Calu3 (cell line): ENCODE results near the gene SEMA3C. TPM values are rescaled to one million over a fixed set of nuclear protein-coding genes. Genes with fewer than 3 reads are reported as not detected.

Source experiments
- BruUV-seq: library from RNA; stranded (reverse); fragments of 400-500 nt; replicated peaks from 2 replicates; lab custom pipeline; 2021; lab: Mats Ljungman, UMichigan
- CTCF ChIA-PET: fragments of 300-600 bp; sonication (Branson Sonifier 250); formaldehyde crosslinking; loops from one replicate; lab custom pipeline; 2022; ENCODE audit warnings: antibody characterized with exemption; lab: Charles Lee
- DNase-seq: peaks from one replicate; pipeline ENCODE4 v3.0.0; 2022
- H3K27ac Mint-ChIP-seq: one replicate; pipeline ENCODE4 v1.8.0; 2022; ENCODE audit warnings: mixed read lengths; ENCODE audit not compliant: unreplicated experiment
- H3K27me3 Mint-ChIP-seq: one replicate; pipeline ENCODE4 v1.8.0; 2022; ENCODE audit warnings: mixed read lengths; ENCODE audit not compliant: unreplicated experiment
- H3K36me3 Mint-ChIP-seq: one replicate; pipeline ENCODE4 v1.8.0; 2022; ENCODE audit warnings: mild to moderate bottlenecking, moderate library complexity, mixed read lengths; ENCODE audit not compliant: insufficient read depth, unreplicated experiment
- H3K4me1 Mint-ChIP-seq: one replicate; pipeline ENCODE4 v1.8.0; 2022; ENCODE audit warnings: mild to moderate bottlenecking, low read depth, mixed read lengths; ENCODE audit not compliant: unreplicated experiment
- H3K4me3 Mint-ChIP-seq: one replicate; pipeline ENCODE4 v1.8.0; 2022; ENCODE audit warnings: mild to moderate bottlenecking, low read depth, moderate library complexity, mixed read lengths; ENCODE audit not compliant: unreplicated experiment
- H3K9me3 Mint-ChIP-seq: one replicate; pipeline ENCODE4 v1.8.0; 2022; ENCODE audit warnings: low read depth, mixed read lengths; ENCODE audit not compliant: unreplicated experiment
- CTCF ChIP-seq: fragments of 200-600 bp; IDR thresholded peaks from one replicate; pipeline ENCODE4 v1.8.0; 2022; ENCODE audit warnings: antibody characterized with exemption; ENCODE audit not compliant: unreplicated experiment
- intact Hi-C: fragments of 100-400 bp; cut with micrococcal nuclease; formaldehyde crosslinking; loops from one replicate; pipeline ENCODE4 v1.10.0; 2022; ENCODE audit not compliant: unreplicated experiment
- total RNA-seq: library from RNA; stranded (reverse); gene quantifications from 2 replicates; pipeline ENCODE4 v1.2.3, GENCODE V29; 2022

SEMA3C gene
- total RNA-seq, 1 experiment from 2014 or later, result 67.7 TPM

- no peak for TF ChIP-seq CTCF
- Mint-ChIP-seq H3K27ac (peak overlapping the region; percentile 100), H3K4me3 (no peak overlapping the region), H3K36me3 (peaks cover 19% of the 10 kb centered on the region), H3K9me3 (no peaks in the 10 kb centered on the region), H3K4me1 (peaks cover 51% of the 10 kb centered on the region), H3K27me3 (no peaks in the 10 kb centered on the region)
- CTCF ChIA-PET, result interaction anchor here (1.0 kb wide), 1 partner anchor 143 kb away, joined by 3 read pairs; no protein-coding TSS in a partner anchor
- no peak for DNase-seq
- no TSS peak for BruUV-seq
- intact Hi-C loops, result no loop called here
Measured at GRCh38 chr7:80924090-80924489, 5.2 kb upstream of the SEMA3C start.

- BruUV-seq, result no TSS peak
- DNase-seq, result no peak
- Mint-ChIP-seq H3K4me1 (peaks cover 51% of the 10 kb centered on the region), H3K9me3 (no peaks in the 10 kb centered on the region), H3K27ac (peak overlapping the region; percentile 100), H3K4me3 (no peak overlapping the region), H3K27me3 (no peaks in the 10 kb centered on the region), H3K36me3 (peaks cover 28% of the 10 kb centered on the region)
- CTCF ChIA-PET, result interaction anchor here (1.0 kb wide), 1 partner anchor 144 kb away, joined by 3 read pairs; no protein-coding TSS in a partner anchor
- TF ChIP-seq CTCF, result no peak
- intact Hi-C loops, result no loop called here
Measured at GRCh38 chr7:80923211-80923612, 4.4 kb upstream of the SEMA3C start.

GRCh38 chr7:80922253-80923049 lies 3.6 kb upstream of the SEMA3C start:
- H3K36me3 Mint-ChIP-seq, result peaks cover 35% of the 10 kb centered on the region
- CTCF ChIA-PET, result no interaction called here
- no peaks in the 10 kb centered on the region for H3K9me3 Mint-ChIP-seq
- TF ChIP-seq CTCF, result no peak
- intact Hi-C loops, result loop anchor here (1.0 kb wide), 1 partner anchor 20 kb away; no protein-coding TSS in a partner anchor
- peaks cover 51% of the 10 kb centered on the region for H3K4me1 Mint-ChIP-seq
- BruUV-seq, result no TSS peak
- H3K27ac Mint-ChIP-seq, result peak overlapping the region; percentile 100
- H3K27me3 Mint-ChIP-seq, result no peaks in the 10 kb centered on the region
- peak; percentile 64 for DNase-seq
- H3K4me3 Mint-ChIP-seq, result peak overlapping the region; percentile 77

GRCh38 chr7:80921130-80921529 lies 2.3 kb upstream of the SEMA3C start:
- no TSS peak for BruUV-seq
- Mint-ChIP-seq H3K27me3 (no peaks in the 10 kb centered on the region), H3K4me1 (peaks cover 58% of the 10 kb centered on the region), H3K9me3 (no peaks in the 10 kb centered on the region), H3K36me3 (peaks cover 44% of the 10 kb centered on the region), H3K4me3 (peak overlapping the region; percentile 53), H3K27ac (peak overlapping the region; percentile 100)
- intact Hi-C loops, result loop anchor here (1.0 to 2.0 kb wide), 2 partner anchors 152 to 234 kb away; no protein-coding TSS in a partner anchor
- CTCF ChIA-PET, result interaction anchor here (0.7 to 1.9 kb wide), 3 partner anchors 232 to 549 kb away, joined by 3 to 9 read pairs (median 3); no protein-coding TSS in a partner anchor
- TF ChIP-seq CTCF, result no peak
- DNase-seq, result peak; percentile 18
